Natural killer cell (primary cell): ENCODE data around the gene FPR2. TPM values are rescaled to one million over a fixed set of nuclear protein-coding genes. Genes with fewer than 3 reads are reported as not detected.

Source experiments
- ATAC-seq, 3 donors: fragments of 150-1000 bp in 2 of 3; fragments of 200-7000 bp in 1 of 3; cut with Tn5 transposase; 1 replicate in 1 of 3; 2 replicates in 2 of 3; pipeline ENCODE4 v1.10.0; 2021; ENCODE audit warnings: mild to moderate bottlenecking in 2 of 3, moderate library complexity in 2 of 3
- DNase-seq, 2 donors: peaks; one replicate each; pipeline versions ENCODE4 v3.0.0 to v3.0.0-alpha.2; 2013 to 2021; ENCODE audit warnings: mixed read lengths in 1 of 2
- H3K27ac ChIP-seq: one replicate; pipeline ENCODE4 v1.5.1; 2013; ENCODE audit warnings: mild to moderate bottlenecking, low read length
- H3K27me3 ChIP-seq: one replicate; pipeline ENCODE4 v1.6.1; 2013; ENCODE audit warnings: low read length; ENCODE audit not compliant: control insufficient read depth, insufficient read depth
- H3K36me3 ChIP-seq: one replicate; pipeline ENCODE4 v1.6.1; 2013; ENCODE audit warnings: low read length; ENCODE audit not compliant: control insufficient read depth, insufficient read depth
- H3K4me1 ChIP-seq: one replicate; pipeline ENCODE4 v1.6.1; 2013; ENCODE audit warnings: low read length; ENCODE audit not compliant: control insufficient read depth, insufficient read depth
- H3K4me3 ChIP-seq: one replicate; pipeline ENCODE4 v1.5.1; 2013; ENCODE audit warnings: low read length
- H3K9me3 ChIP-seq: one replicate; pipeline ENCODE4 v1.6.1; 2013; ENCODE audit warnings: low read length; ENCODE audit not compliant: control insufficient read depth, insufficient read depth
- H3K27ac Mint-ChIP-seq, 2 donors: one replicate each; pipeline ENCODE4 v1.8.0; 2022; ENCODE audit warnings: mild to moderate bottlenecking in 2 of 2, mixed read lengths in 2 of 2, moderate library complexity in 1 of 2
- H3K27me3 Mint-ChIP-seq, 2 donors: one replicate each; pipeline ENCODE4 v1.8.0; 2022; ENCODE audit warnings: low read depth in 2 of 2, mixed read lengths in 2 of 2
- H3K36me3 Mint-ChIP-seq: one replicate; pipeline ENCODE4 v1.8.0; 2022; ENCODE audit warnings: mixed read lengths
- H3K4me1 Mint-ChIP-seq, 2 donors: one replicate each; pipeline ENCODE4 v1.8.0; 2022; ENCODE audit warnings: mixed read lengths in 2 of 2
- H3K4me3 Mint-ChIP-seq: one replicate; pipeline ENCODE4 v1.8.0; 2022; ENCODE audit warnings: mild to moderate bottlenecking, moderate library complexity, mixed read lengths
- H3K9me3 Mint-ChIP-seq, 2 donors: one replicate each; pipeline ENCODE4 v1.8.0; 2022; ENCODE audit warnings: mixed read lengths in 2 of 2
- WGBS: methylation state at CpG from one replicate; pipeline ENCODE4 v1.1.7; 2013; ENCODE audit warnings: missing lambda C conversion rate; ENCODE audit not compliant: insufficient coverage; 5-methylcytosine and 5-hydroxymethylcytosine counted together
- intact Hi-C: fragments of 100-400 bp; cut with micrococcal nuclease; formaldehyde crosslinking; loops from one replicate; pipeline ENCODE4 v1.14.2; 2022
- total RNA-seq, 4 donors: library from RNA; stranded (reverse); fragments of 120-200 nt in 1 of 4; gene quantifications; one replicate each; pipeline versions ENCODE4 v1.2.3 to v1.2.4, GENCODE V29; 2013 to 2022
- TF ChIP-seq, protein P1 (sequence below): fragments of 200-600 bp; IDR thresholded peaks from one replicate; pipeline ENCODE4 v1.8.0; 2022; ENCODE audit warnings: antibody characterized with exemption

Gene FPR2
- total RNA-seq, 3 donors from 2014 or later (not counting 1 experiment from before 2014, with no cell fraction given) = 0.28 to 2.1 (median 0.59) TPM

DNA sequence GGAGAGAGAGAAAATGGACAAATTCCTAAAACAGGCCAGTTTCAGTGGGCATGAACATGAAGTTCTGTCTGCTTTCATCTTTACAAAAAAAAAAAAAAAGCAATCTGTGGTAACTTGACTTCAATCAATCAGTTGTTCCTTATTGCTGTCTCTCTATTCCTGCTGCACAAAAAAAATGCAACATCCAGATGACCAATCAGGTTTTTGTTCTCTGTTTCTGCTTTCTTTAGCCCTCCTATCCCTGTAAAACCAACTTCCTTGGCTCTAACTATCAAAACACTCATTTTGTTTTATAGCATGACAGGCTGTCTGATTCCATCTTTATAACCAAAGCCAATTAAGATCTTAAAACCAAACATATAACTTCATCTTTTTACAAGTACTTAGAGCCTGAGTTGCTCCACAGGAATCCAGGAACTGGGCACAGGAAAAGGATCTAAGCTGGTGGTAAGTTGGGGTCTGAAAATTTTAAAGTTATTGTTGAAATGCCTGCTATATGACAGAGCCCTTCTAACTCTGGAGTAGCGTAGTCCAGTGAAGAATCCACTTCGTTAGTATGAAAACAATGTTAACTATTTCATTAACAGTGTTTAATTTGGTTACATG, 34.0 kb downstream of the FPR2 start, which contains the start of gene FPR3:
Gene FPR3 (plus strand): TSS at position 273 of the 606 bp plus-strand sequence. CDS start 28,592 bp downstream, outside the sequence.
- 100% methylated on average over 1 of the region's 2 CpGs for WGBS

GRCh38 chr19:51796195-51796679, 35.3 kb downstream of the FPR2 start:
- Histone ChIP-seq H3K36me3 (no peaks in the 10 kb centered on the region), H3K4me1 (peaks cover 4% of the 10 kb centered on the region), H3K27me3 (no peaks in the 10 kb centered on the region), H3K4me3 (no peak overlapping the region), H3K9me3 (peaks cover 8% of the 10 kb centered on the region), H3K27ac (no peak overlapping the region)
- Mint-ChIP-seq H3K4me1 (no peaks in the 10 kb centered on the region), H3K36me3 (no peaks in the 10 kb centered on the region), H3K9me3 (peaks cover 0 to 2% of the 10 kb centered on the region in 2 donors), H3K4me3 (no peak overlapping the region), H3K27ac (no peak overlapping the region), H3K27me3 (peaks cover 0 to 14% of the 10 kb centered on the region in 2 donors)
- ATAC-seq (no peak), DNase-seq (no peak)
- WGBS = 88% methylated on average over 8 of the region's 8 CpGs
- TF ChIP-seq, protein P1, sequence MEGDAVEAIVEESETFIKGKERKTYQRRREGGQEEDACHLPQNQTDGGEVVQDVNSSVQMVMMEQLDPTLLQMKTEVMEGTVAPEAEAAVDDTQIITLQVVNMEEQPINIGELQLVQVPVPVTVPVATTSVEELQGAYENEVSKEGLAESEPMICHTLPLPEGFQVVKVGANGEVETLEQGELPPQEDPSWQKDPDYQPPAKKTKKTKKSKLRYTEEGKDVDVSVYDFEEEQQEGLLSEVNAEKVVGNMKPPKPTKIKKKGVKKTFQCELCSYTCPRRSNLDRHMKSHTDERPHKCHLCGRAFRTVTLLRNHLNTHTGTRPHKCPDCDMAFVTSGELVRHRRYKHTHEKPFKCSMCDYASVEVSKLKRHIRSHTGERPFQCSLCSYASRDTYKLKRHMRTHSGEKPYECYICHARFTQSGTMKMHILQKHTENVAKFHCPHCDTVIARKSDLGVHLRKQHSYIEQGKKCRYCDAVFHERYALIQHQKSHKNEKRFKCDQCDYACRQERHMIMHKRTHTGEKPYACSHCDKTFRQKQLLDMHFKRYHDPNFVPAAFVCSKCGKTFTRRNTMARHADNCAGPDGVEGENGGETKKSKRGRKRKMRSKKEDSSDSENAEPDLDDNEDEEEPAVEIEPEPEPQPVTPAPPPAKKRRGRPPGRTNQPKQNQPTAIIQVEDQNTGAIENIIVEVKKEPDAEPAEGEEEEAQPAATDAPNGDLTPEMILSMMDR = no peak
- intact Hi-C loops = no loop called here

More for the DNA sequence above, 34.0 kb downstream of the FPR2 start, which contains the start of gene FPR3:
- Mint-ChIP-seq H3K27me3 (peaks cover 7 to 14% of the 10 kb centered on the region in 2 donors), H3K4me3 (no peak within 1 kb of the TSS), H3K9me3 (peaks cover 0 to 2% of the 10 kb centered on the region in 2 donors), H3K36me3 (no peaks in the 10 kb centered on the region), H3K4me1 (no peaks in the 10 kb centered on the region), H3K27ac (no peak within 1 kb of the TSS)
- no peak for ATAC-seq
- Histone ChIP-seq H3K27ac (no peak within 1 kb of the TSS), H3K4me3 (no peak within 1 kb of the TSS), H3K9me3 (peaks cover 8% of the 10 kb centered on the region), H3K27me3 (no peaks in the 10 kb centered on the region), H3K4me1 (peaks cover 4% of the 10 kb centered on the region), H3K36me3 (no peaks in the 10 kb centered on the region)
- intact Hi-C loops = no loop called here
- no peak for DNase-seq
- TF ChIP-seq, protein P1 = no peak

- TF ChIP-seq, protein P1 = no peak
- WGBS = 83% methylated on average over 1 of the region's 5 CpGs
- no peak overlapping the region for H3K4me3 Mint-ChIP-seq
- no peak for DNase-seq
- no peak overlapping the region for H3K27ac ChIP-seq
- no peaks in the 10 kb centered on the region for H3K4me1 Mint-ChIP-seq
- no peak overlapping the region for H3K27ac Mint-ChIP-seq
- peaks cover 0 to 2% of the 10 kb centered on the region in 2 donors for H3K9me3 Mint-ChIP-seq
- peaks cover 0 to 14% of the 10 kb centered on the region in 2 donors for H3K27me3 Mint-ChIP-seq
- H3K27me3 ChIP-seq = no peaks in the 10 kb centered on the region
- no peaks in the 10 kb centered on the region for H3K36me3 Mint-ChIP-seq
- ATAC-seq = no peak
- H3K4me1 ChIP-seq = peaks cover 4% of the 10 kb centered on the region
- H3K9me3 ChIP-seq = peaks cover 7% of the 10 kb centered on the region
- no peaks in the 10 kb centered on the region for H3K36me3 ChIP-seq
- intact Hi-C loops = no loop called here
- H3K4me3 ChIP-seq = no peak overlapping the region
These were observed 36.5 kb downstream of the FPR2 start for GRCh38 chr19:51797480-51797879.
